ENCODE results near the gene L3HYPDH.
A peak's percentile ranks its signal among the peaks of the same experiment; 100 is the strongest.
"Not testable (repeated sequence)": the region's sequence is repeated elsewhere in the genome, so short reads cannot be mapped to it uniquely, and the experiment has no call there.

L3HYPDH gene

GRCh38 chr14:59475709-59476108 is 8.5 kb downstream of the L3HYPDH start:
- no peak for DNase-seq

- no peak for DNase-seq
These were observed 10.0 kb downstream of the L3HYPDH start for GRCh38 chr14:59474172-59474571.

DNA sequence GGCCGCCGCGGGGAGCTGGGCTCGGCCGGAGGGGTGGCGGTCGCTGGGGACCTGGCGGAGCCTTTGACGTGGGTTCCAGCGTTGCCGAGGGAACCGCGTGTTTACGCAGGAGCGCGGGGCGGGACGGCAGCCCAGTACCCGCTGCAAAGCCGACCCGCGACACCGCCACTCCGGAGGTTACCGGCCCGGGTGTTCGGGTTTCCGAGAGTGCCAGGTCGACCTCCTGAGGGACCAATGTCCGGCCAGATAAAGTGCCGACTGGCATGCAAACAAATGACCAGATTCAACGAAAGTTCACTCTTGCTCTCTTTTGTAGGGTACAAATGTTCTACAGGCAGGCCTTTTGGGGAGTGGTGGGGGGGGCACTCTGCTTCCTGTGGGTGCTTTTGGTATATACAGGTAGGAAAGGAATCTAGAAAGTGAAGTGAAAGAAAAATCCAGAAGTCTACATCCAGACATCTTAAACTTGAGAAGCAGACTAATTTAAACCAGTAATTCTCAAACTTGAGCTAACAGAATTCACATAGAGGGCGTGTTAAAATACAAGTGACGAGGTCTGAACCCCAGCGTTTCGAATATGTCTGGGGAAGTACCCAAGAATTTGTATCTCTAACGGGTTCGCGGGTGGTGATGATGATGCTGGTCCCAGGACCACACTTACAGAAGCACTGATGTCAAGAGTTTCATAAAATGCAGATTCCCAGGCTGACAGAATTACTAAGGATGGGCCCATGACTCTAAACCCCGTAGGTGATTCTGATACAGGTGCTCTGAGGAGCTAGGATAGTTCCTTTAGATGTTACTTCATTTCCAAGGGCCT is 18.7 kb downstream of the L3HYPDH start, which contains the start of gene GPR135:
Gene GPR135, minus strand, starts transcription at position 65 of the 820 bp plus-strand sequence. CDS start 154 bp downstream, outside the sequence.
- DNase-seq = no peak

DNA sequence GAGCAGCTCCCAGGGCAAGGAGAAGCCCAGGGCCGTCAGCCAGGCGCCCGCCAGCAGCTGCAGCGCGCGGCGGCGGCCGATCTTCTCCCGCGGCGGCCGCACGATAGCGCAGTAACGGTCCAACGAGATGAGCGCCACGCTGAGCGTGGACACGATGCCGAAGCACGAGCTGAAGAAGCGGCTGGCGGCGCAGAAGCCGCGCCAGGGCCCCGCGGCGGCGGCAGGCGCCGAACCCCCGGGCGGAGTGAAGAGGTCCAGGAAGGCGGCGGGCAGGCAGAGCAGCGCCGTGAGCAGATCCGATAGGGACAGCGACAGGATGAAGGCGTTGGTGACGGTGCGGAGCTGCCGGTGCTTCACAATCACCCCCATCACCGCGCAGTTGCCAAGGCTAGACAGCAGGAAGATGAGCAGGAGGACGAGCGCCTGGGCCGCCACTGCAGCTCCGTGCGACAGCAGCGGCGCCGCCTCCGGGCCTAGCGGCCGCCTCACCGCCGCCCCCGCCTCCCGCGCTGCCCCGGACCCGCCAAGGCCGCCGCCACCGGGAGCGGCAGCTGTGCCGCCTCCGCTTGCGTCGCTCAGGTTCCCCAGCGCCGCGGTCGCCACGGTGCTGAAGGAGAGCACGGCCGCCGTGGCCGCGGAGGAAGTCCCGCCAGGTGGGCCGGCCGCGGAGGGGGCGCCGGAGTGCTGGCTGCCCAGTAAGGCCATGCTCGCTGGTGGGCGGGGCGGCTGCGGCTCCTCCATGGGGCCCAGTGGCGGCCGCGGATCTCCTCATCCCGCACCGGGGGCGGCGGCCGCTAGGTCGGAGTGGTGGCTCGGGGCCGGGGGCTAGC is 19.5 kb downstream of the L3HYPDH start:
- DNase-seq = peak; percentile 58

GRCh38 chr14:59463787-59464485 is 20.3 kb downstream of the L3HYPDH start:
- DNase-seq = peak; percentile 46

DNA sequence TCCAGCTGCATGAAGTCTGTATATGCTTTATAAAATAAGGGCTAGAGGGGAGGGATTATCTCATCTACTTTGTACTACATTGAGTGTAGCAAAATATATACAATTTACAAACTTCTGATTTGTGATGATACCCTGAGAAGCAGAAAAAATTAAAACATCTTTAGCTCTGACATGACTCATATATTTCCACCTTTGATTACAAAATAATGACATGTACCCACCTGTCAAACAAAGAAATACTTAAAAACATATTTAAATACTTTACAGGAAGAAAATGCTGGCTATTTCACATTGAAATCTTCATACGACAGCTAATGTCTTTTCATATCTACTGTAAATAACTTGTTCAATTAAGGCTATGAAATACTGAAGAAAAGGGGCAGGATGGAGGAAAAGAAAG is 22.3 kb downstream of the L3HYPDH start:
- DNase-seq = no peak

GRCh38 chr14:59460378-59460777 is 23.8 kb downstream of the L3HYPDH start:
- DNase-seq = no peak

- DNase-seq = no peak
These were observed 25.7 kb downstream of the L3HYPDH start for GRCh38 chr14:59458486-59458885.

- no peak for DNase-seq
These were observed 28.8 kb downstream of the L3HYPDH start for GRCh38 chr14:59455411-59455810.

GRCh38 chr14:59454139-59454538 is 30.1 kb downstream of the L3HYPDH start:
- DNase-seq = no peak

DNA sequence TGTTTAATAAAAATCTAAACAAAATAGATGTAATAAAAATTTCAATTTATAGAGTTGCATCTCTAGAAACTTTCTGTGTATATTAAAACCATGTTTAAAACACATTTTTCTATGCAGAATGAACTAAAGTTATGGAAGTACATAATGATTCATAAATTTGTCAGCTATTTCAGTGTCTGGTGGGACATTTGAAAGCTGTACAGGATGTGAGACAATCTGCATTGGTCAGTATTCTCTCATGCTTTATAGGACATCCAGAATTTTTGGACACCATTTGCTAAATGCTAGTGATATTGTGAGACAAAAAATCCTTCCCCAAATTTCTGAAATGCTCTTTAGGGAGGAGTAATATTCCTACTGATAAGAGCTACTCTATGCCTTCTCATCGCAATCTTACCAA is 32.4 kb downstream of the L3HYPDH start:
- DNase-seq = no peak

- no peak for DNase-seq
These were observed 33.5 kb downstream of the L3HYPDH start for GRCh38 chr14:59450716-59451115.

GRCh38 chr14:59448673-59449072 is 35.5 kb downstream of the L3HYPDH start:
- not testable (repeated sequence) for DNase-seq

DNA sequence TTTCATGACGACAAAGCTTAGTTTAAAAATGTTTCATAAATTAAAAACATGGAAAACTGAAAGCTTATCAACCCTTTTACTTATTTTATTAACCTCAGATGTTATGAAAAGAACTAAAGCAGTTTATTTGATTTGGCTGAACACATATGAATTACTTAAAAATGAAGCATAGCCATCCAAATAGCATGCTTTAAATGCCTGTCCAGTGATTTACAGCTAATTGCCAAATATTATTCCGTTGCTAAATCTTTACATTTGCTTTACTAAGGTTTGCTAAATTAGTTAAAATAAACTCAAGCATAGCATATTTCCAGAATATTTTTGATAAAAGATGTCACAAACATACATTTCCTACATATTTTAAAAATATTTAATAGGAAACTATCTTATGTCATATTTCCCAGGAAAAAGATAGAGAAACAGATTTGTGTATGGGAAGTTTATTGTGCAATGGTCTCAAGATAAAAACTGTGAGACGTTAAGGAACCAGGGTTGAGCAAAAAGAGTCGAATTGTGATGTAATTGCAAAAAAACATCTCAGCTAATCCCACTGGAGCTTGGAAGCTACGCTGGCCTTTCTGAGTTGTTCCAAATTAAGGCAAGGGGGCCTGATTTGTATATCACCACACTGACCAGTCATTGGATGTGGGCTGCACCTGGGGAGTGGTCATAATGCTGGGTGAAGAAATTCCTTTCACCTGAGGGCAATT is 44.8 kb downstream of the L3HYPDH start:
- no peak for DNase-seq

DNA sequence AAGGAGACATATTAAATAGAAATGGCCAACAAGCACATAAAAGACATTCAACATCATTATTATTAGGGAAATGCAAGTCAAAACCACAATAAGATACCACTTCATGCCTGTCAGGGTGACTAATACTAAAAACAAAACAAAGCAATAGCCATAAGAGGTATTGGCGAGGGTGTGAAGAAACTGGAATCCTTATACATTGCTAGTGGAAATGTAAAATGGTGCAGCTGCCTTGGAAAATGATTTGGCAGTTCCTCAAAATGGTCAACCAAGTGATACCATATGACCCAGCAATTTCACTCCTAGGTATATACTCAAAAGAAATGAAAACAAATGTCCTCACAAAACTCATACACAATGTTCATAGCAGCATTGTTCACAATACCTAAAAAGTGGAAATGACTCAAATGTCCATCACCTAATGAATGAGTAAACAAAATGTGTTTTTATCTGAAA is 46.0 kb downstream of the L3HYPDH start:
- DNase-seq = no peak

- DNase-seq = no peak
These were observed 48.2 kb downstream of the L3HYPDH start for GRCh38 chr14:59435987-59436386.

GRCh38 chr14:59435101-59435500 is 49.1 kb downstream of the L3HYPDH start:
- DNase-seq = no peak

DNA sequence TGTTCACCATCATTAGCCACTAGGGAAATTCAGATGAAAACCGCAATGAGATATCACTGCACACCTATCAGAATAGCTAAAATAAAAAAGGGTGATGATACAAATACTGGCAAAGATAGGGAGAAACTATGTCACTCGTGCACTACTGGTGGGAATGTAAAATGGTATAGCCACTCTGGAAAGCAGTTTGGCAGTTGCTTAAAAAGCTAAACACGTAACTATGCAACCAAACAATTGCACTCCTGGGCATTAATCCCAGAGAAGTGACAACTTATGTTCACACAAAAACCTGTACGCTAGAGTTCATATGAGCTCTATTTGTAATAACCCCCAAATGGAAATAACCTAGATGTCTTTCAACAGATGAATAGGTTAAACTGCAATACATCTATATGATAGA is 54.4 kb downstream of the L3HYPDH start:
- no peak for DNase-seq

GRCh38 chr14:59428581-59429012 is 55.6 kb downstream of the L3HYPDH start:
- DNase-seq = no peak

DNA sequence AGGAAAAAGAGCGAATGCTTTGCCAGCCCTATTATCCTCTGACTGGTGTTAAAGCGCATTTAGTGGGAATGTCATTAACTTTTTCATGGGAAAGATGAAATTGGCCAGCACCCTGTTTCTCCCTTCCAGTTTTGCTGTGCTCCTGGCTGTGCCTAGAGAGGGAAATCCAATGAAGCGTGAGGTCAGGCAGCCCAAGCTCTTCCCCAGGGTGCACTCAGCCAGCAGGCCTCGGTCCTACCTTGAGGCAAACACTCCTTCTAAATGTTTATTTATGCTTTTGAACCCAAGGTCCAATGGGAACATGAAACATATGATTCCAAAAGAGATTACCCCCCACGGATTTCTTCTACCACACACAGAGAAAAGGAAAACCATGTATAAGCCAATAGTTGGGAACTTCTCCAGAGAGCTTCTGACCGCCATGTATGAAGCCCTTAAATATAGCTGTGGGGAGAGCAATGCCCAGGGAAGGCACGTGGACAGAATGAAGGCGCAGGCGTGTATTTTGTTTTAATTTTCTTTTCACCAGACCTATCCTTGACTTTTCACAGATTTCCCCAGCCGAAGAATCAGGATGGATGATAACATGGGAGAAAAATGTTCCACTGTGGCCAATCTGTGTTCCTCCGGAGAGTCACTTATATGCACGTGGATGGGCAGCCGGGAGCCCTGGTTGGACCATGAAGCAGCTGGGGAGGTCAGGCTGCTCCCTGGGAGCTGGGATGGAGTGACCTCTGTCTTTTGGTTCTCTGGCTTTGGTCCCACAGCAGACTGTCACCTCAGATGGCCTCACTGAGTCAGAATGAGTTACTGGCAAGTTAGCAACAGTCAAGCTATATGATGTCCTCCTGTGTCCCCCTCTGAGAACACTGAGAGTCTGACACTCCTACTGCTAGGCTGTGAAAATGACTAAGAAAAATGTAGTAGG is 56.3 kb downstream of the L3HYPDH start:
- DNase-seq = no peak

GRCh38 chr14:59425322-59425935 is 58.8 kb downstream of the L3HYPDH start:
- no peak for DNase-seq

All from activated naive CD4-positive, alpha-beta T cell treated with Interleukin-2 at 50 U/mL for 16 hours (primary cell).